ENCODE results near the gene FAM47B.

The FAM47B gene

GRCh38 chrX:34942496-34942895 lies at the start of gene FAM47B:
FAM47B (plus strand) TSS chrX:34942796; CDS start chrX:34942832, 36 bp downstream.
- no peak for FAIRE-seq

GRCh38 chrX:34893741-34894140 lies 48.9 kb upstream of the FAM47B start:
- peak; percentile 51 for FAIRE-seq

GRCh38 chrX:34900691-34901090 lies 41.9 kb upstream of the FAM47B start:
- no peak for FAIRE-seq

- no peak for FAIRE-seq
Observed at GRCh38 chrX:34901761-34902160, 40.8 kb upstream of the FAM47B start.

GRCh38 chrX:34903316-34903715 lies 39.3 kb upstream of the FAM47B start:
- FAIRE-seq, result peak; percentile 39

GRCh38 chrX:34909151-34909550 lies 33.4 kb upstream of the FAM47B start:
- FAIRE-seq, result no peak

GRCh38 chrX:34915463-34916225 lies 27.0 kb upstream of the FAM47B start:
- no peak for FAIRE-seq

- no peak for FAIRE-seq
Observed at GRCh38 chrX:34917146-34917545, 25.4 kb upstream of the FAM47B start.

GRCh38 chrX:34918091-34918736 lies 24.4 kb upstream of the FAM47B start:
- FAIRE-seq, result no peak

- FAIRE-seq, result no peak
Observed at GRCh38 chrX:34918856-34919255, 23.7 kb upstream of the FAM47B start.

GRCh38 chrX:34927866-34928265 lies 14.7 kb upstream of the FAM47B start:
- FAIRE-seq, result no peak

- no peak for FAIRE-seq
Observed at GRCh38 chrX:34943235-34943634, 639 bp downstream of the FAM47B start.

GRCh38 chrX:34956916-34957315 lies 14.3 kb downstream of the FAM47B start:
- FAIRE-seq, result peak; percentile 21

- FAIRE-seq, result peak; percentile 74
Observed at GRCh38 chrX:34961662-34962061, 19.1 kb downstream of the FAM47B start.

- FAIRE-seq, result no peak
Observed at GRCh38 chrX:34972206-34972605, 29.6 kb downstream of the FAM47B start.

- no peak for FAIRE-seq
Observed at GRCh38 chrX:34978171-34978570, 35.6 kb downstream of the FAM47B start.

- FAIRE-seq, result no peak
Observed at GRCh38 chrX:34987646-34988045, 45.0 kb downstream of the FAM47B start.

Data from endometrium (tissue), 2 donors.